Measurements from ENCODE around the gene SPATA2.

GRCh38 chr20:49887251-49888211 lies 27.8 kb downstream of the SPATA2 start:
- no peak for TF ChIP-seq CTCF (IDR thresholded peaks at IDR 0.05)
- TF ChIP-seq ZFX (IDR thresholded peaks at IDR 0.05; ENCODE audit: borderline replicate concordance): no peak
